Suprapubic skin (tissue), 4 donors: Measurements from ENCODE around the gene ANK3. TPM values are rescaled to one million over a fixed set of nuclear protein-coding genes. Genes with fewer than 3 reads are reported as not detected.

Experiments
- DNase-seq, 2 donors: peaks; one replicate each; pipeline ENCODE4 v3.0.0-alpha.2; 2019; ENCODE audit warnings: low spot score in 2 of 2
- H3K27ac ChIP-seq: fragments of 200-600 bp; sonication (generic); one replicate; pipeline ENCODE4 v1.5.1; 2019
- H3K27me3 ChIP-seq: fragments of 200-600 bp; sonication (generic); one replicate; pipeline ENCODE4 v1.5.1; 2019
- H3K36me3 ChIP-seq: fragments of 200-600 bp; sonication (generic); one replicate; pipeline ENCODE4 v1.5.1; 2019
- H3K4me1 ChIP-seq: fragments of 200-600 bp; sonication (generic); one replicate; pipeline ENCODE4 v1.5.1; 2019
- H3K4me3 ChIP-seq: fragments of 200-600 bp; sonication (generic); one replicate; pipeline ENCODE4 v1.5.1; 2019; ENCODE audit warnings: mild to moderate bottlenecking
- H3K9me3 ChIP-seq: fragments of 200-600 bp; sonication (generic); one replicate; pipeline ENCODE4 v1.5.1; 2019
- EP300 ChIP-seq: sonication (generic); formaldehyde crosslinking; IDR thresholded peaks from one replicate; pipeline ENCODE4 v1.6.1; 2017; ENCODE audit warnings: antibody characterized with exemption
- POLR2A ChIP-seq, 2 donors: fragments of 450-650 bp; IDR thresholded peaks; one replicate each; pipeline ENCODE4 v1.6.1; 2017; ENCODE audit warnings: antibody characterized with exemption in 2 of 2, mild to moderate bottlenecking in 2 of 2, moderate library complexity in 2 of 2
- POLR2AphosphoS5 ChIP-seq, 3 donors: sonication (generic); formaldehyde crosslinking; IDR thresholded peaks; one replicate each; pipeline ENCODE4 v1.6.1; 2017; ENCODE audit warnings: antibody characterized with exemption in 3 of 3
- WGBS: methylation state at CpG from one replicate; pipeline ENCODE4 v1.1.5; 2018; 5-methylcytosine and 5-hydroxymethylcytosine counted together
- total RNA-seq, 4 donors: library from RNA; depleted of rRNA; stranded (reverse); fragments of >200 nt; gene quantifications; one replicate each; pipeline ENCODE4 v1.1.0, GENCODE V29; 2016
- TF ChIP-seq, protein P1 (sequence below), 2 donors: fragments of 200-600 bp in 1 of 2; fragments of 450-650 bp in 1 of 2; sonication (generic) in 1 of 2; IDR thresholded peaks; one replicate each; pipeline ENCODE4 v1.5.1; 2016 to 2019; ENCODE audit warnings: antibody characterized with exemption in 2 of 2, mild to moderate bottlenecking in 1 of 2, moderate library complexity in 1 of 2

ANK3 gene
- total RNA-seq, 4 donors from 2014 or later = 89.1 to 191 (median 112) TPM

DNA sequence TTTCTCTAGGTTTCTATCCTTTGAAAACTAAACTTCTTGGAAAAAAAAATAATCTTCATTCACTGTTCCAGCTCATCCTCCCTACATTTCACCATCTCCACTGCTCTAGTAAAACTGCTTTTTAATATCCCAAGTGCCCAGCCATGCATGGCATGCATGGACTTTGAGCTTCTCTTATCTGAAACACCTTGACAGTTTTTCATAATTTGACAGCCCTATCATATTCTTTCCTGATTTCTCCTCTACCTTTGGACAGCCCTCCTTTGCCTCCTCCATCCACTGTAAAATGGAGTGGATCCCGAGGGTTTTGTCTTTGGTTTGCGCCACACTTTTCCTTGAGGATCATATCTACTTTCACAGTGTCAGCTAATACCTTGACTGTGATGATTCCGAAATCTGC lies 212.8 kb downstream of the ANK3 start:
- Histone ChIP-seq H3K4me3 (no peak overlapping the region), H3K27ac (no peak overlapping the region), H3K4me1 (no peaks in the 10 kb centered on the region), H3K27me3 (no peaks in the 10 kb centered on the region), H3K36me3 (peaks cover 5% of the 10 kb centered on the region), H3K9me3 (no peaks in the 10 kb centered on the region)
- 71% methylated on average over 3 of the region's 3 CpGs for WGBS
- DNase-seq = no peak
- no peak for TF ChIP-seq POLR2AphosphoS5 (IDR thresholded peaks at IDR 0.05)
- TF ChIP-seq, protein P1, sequence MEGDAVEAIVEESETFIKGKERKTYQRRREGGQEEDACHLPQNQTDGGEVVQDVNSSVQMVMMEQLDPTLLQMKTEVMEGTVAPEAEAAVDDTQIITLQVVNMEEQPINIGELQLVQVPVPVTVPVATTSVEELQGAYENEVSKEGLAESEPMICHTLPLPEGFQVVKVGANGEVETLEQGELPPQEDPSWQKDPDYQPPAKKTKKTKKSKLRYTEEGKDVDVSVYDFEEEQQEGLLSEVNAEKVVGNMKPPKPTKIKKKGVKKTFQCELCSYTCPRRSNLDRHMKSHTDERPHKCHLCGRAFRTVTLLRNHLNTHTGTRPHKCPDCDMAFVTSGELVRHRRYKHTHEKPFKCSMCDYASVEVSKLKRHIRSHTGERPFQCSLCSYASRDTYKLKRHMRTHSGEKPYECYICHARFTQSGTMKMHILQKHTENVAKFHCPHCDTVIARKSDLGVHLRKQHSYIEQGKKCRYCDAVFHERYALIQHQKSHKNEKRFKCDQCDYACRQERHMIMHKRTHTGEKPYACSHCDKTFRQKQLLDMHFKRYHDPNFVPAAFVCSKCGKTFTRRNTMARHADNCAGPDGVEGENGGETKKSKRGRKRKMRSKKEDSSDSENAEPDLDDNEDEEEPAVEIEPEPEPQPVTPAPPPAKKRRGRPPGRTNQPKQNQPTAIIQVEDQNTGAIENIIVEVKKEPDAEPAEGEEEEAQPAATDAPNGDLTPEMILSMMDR (IDR thresholded peaks at IDR 0.05) = no peak
- TF ChIP-seq EP300 = no peak
- TF ChIP-seq POLR2A (IDR thresholded peaks at IDR 0.05) = no peak

GRCh38 chr10:60175441-60175971 lies 214.2 kb downstream of the ANK3 start:
- TF ChIP-seq POLR2A (IDR thresholded peaks at IDR 0.05) (no peak), EP300 (no peak)
- 74% methylated on average over 4 of the region's 4 CpGs for WGBS
- H3K4me1 ChIP-seq = no peaks in the 10 kb centered on the region
- DNase-seq = no peak
- H3K36me3 ChIP-seq = no peaks in the 10 kb centered on the region
- no peak overlapping the region for H3K4me3 ChIP-seq
- H3K9me3 ChIP-seq = no peaks in the 10 kb centered on the region
- H3K27ac ChIP-seq = no peak overlapping the region
- no peaks in the 10 kb centered on the region for H3K27me3 ChIP-seq

DNA sequence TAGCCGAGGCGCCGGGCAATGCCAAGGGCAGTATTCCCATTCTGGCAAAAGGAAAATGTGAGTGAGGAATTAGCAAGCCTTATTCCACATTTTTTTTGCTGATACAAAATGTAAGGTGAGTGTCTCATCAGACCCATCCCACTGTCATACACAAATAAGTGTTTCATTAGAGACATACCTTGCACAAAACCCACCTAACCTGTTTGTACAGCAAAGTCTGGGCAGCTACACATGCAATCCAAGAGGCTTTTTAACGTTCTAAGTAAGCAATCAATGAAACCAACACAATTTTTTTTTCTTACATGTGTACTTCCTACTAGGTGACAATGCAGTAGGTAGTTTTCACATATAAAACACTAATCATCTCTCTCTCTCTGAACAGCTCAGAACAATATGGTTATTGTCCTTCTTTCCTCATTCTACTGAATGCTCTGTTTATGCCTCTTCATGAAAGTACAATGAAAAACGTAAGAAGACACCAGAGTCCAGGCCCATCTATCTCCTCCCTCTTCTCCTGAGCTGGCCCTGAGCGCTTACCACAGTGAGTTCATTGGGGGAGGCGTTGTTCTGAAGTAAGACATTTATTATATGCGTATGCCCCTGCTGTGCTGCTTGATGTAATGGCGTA lies 217.2 kb downstream of the ANK3 start:
- Histone ChIP-seq H3K4me3 (no peak overlapping the region), H3K9me3 (no peaks in the 10 kb centered on the region), H3K4me1 (no peaks in the 10 kb centered on the region), H3K36me3 (no peaks in the 10 kb centered on the region), H3K27ac (peak overlapping the region; percentile 58), H3K27me3 (no peaks in the 10 kb centered on the region)
- WGBS = 76% methylated on average over 9 of the region's 9 CpGs
- DNase-seq = no peak
- no peak for TF ChIP-seq EP300
- TF ChIP-seq POLR2AphosphoS5 (IDR thresholded peaks at IDR 0.05) = no peak
- no peak for TF ChIP-seq POLR2A (IDR thresholded peaks at IDR 0.05)
- TF ChIP-seq, protein P1 (IDR thresholded peaks at IDR 0.05) = no peak

GRCh38 chr10:60171436-60172013 lies 218.2 kb downstream of the ANK3 start:
- Histone ChIP-seq H3K36me3 (no peaks in the 10 kb centered on the region), H3K27ac (peak overlapping the region; percentile 7), H3K27me3 (no peaks in the 10 kb centered on the region), H3K9me3 (no peaks in the 10 kb centered on the region), H3K4me3 (no peak overlapping the region), H3K4me1 (no peaks in the 10 kb centered on the region)
- no peak for DNase-seq
- 87% methylated on average over 2 of the region's 2 CpGs for WGBS
- TF ChIP-seq EP300 (no peak), POLR2A (IDR thresholded peaks at IDR 0.05) (no peak), POLR2AphosphoS5 (IDR thresholded peaks at IDR 0.05) (no peak)
- TF ChIP-seq, protein P1 (IDR thresholded peaks at IDR 0.05) = no peak

- TF ChIP-seq POLR2AphosphoS5 (IDR thresholded peaks at IDR 0.05) = no peak
- TF ChIP-seq POLR2A (IDR thresholded peaks at IDR 0.05) = no peak
- TF ChIP-seq, protein P1 (IDR thresholded peaks at IDR 0.05) = no peak
- no peak for TF ChIP-seq EP300
- Histone ChIP-seq H3K27ac (peak overlapping the region; percentile 36), H3K4me3 (no peak overlapping the region), H3K4me1 (no peaks in the 10 kb centered on the region), H3K27me3 (no peaks in the 10 kb centered on the region), H3K9me3 (no peaks in the 10 kb centered on the region), H3K36me3 (no peaks in the 10 kb centered on the region)
- no peak for DNase-seq
- WGBS = 77% methylated on average over 3 of the region's 3 CpGs
These were observed 219.4 kb downstream of the ANK3 start for GRCh38 chr10:60170250-60170649.
